HEK293T (cell line): Measurements from ENCODE around the gene RBM8A.

Experiments used
- ARNT ChIP-seq: fragments of 450-650 bp; IDR thresholded peaks from 2 replicates; pipeline ENCODE4 v1.6.1; 2017; ENCODE audit warnings: mild to moderate bottlenecking
- BHLHE40 ChIP-seq: fragments of 450-650 bp; IDR thresholded peaks from 2 replicates; pipeline ENCODE4 v1.6.1; 2016; ENCODE audit warnings: mild to moderate bottlenecking, moderate library complexity, borderline replicate concordance
- LEF1 ChIP-seq: fragments of 450-650 bp; IDR thresholded peaks from 2 replicates; pipeline ENCODE4 v1.6.1; 2017; ENCODE audit warnings: mild to moderate bottlenecking, borderline replicate concordance
- SP1 ChIP-seq: fragments of 450-650 bp; IDR thresholded peaks from 2 replicates; pipeline ENCODE4 v1.6.1; 2017
- SUZ12 ChIP-seq: fragments of 450-650 bp; IDR thresholded peaks from 2 replicates; pipeline ENCODE4 v1.6.1; 2016; ENCODE audit warnings: mild to moderate bottlenecking
- TARDBP ChIP-seq: fragments of 450-650 bp; IDR thresholded peaks from 2 replicates; pipeline ENCODE4 v1.6.1; 2016
- ZNF384 ChIP-seq: fragments of 450-650 bp; IDR thresholded peaks from 2 replicates; pipeline ENCODE4 v1.6.1; 2016

DNA sequence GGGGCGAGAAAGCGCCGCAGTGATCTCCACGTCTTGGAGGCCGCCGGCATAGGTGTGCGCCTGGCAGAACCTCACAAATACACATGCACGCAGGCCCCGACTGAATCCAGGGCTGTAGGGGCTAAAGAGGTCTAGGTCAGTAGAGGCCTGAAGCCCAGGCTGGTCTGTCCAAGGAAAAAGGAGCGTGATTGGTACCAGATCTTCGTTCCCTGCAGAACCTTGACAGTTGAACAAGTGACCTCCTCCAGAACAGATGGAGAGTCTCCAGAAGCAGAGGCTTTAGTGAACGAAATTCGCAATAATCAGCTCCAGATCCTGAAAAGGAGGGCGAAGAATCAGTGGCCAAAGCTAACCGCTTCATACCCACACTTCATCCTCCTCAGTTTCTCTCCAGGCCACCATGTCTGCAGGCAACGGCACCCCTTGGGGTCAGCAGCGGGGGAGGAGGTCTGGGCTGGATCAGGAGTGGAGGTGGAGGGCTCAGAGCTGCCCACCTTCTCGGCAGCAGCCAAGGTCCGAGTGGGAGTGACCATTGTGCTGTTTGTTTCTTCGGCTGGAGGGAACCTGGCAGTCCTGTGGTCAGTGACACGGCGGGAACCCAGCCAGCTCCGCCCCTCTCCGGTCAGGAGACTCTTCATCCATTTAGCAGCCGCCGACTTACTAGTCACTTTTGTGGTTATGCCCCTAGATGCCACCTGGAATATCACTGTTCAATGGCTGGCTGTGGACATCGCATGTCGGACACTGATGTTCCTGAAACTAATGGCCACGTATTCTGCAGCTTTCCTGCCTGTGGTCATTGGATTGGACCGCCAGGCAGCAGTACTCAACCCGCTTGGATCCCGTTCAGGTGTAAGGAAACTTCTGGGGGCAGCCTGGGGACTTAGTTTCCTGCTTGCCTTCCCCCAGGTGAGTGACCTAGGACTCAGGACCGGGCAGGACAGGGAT, 8.0 kb downstream of the RBM8A start:
- TF ChIP-seq SP1 (no peak), TARDBP (no peak), SUZ12 (no peak), LEF1 (no peak), BHLHE40 (no peak), ARNT (no peak), ZNF384 (no peak)
